Stomach (tissue), 9 donors: ENCODE data around the gene HK1. TPM values are rescaled to one million over a fixed set of nuclear protein-coding genes. Genes with fewer than 3 reads are reported as not detected.
"Not testable (repeated sequence)": the region's sequence is repeated elsewhere in the genome, so short reads cannot be mapped to it uniquely, and the experiment has no call there.

Experiments used
- DNase-seq, 2 donors: peaks; one replicate each; pipeline versions ENCODE4 v3.0.0 to v3.0.0-alpha.2; 2013 to 2019
- H3K27ac ChIP-seq, 5 donors: fragments of 200-600 bp in 4 of 5; sonication (generic) in 4 of 5; one replicate each; pipeline ENCODE4 v1.5.1; 2013 to 2019; ENCODE audit warnings: mild to moderate bottlenecking in 1 of 5, moderate library complexity in 1 of 5
- H3K27me3 ChIP-seq, 3 donors: fragments of 200-600 bp; sonication (generic); one replicate each; pipeline ENCODE4 v1.5.1; 2017 to 2019; ENCODE audit warnings: mixed run types in 1 of 3
- H3K36me3 ChIP-seq, 4 donors: fragments of 200-600 bp; sonication (generic); 1 replicate in 3 of 4; 2 replicates in 1 of 4; pipeline ENCODE4 v1.5.1; 2016 to 2019
- H3K4me1 ChIP-seq, 4 donors: fragments of 200-600 bp; sonication (generic); one replicate each; pipeline ENCODE4 v1.5.1; 2016 to 2019
- H3K4me3 ChIP-seq, 4 donors: fragments of 200-600 bp; sonication (generic) in 3 of 4; one replicate each; pipeline ENCODE4 v1.5.1; 2016 to 2019; ENCODE audit warnings: mild to moderate bottlenecking in 1 of 4
- H3K9me3 ChIP-seq, 4 donors: fragments of 200-600 bp; sonication (generic); one replicate each; pipeline ENCODE4 v1.5.1; 2016 to 2019
- EP300 ChIP-seq: sonication (generic); formaldehyde crosslinking; IDR thresholded peaks from one replicate; pipeline ENCODE4 v1.6.1; 2017; ENCODE audit warnings: antibody characterized with exemption
- POLR2A ChIP-seq, 4 donors: fragments of 450-650 bp; IDR thresholded peaks; one replicate each; pipeline ENCODE4 v1.6.1; 2016; ENCODE audit warnings: antibody characterized with exemption in 4 of 4, control low read depth in 2 of 4, mild to moderate bottlenecking in 1 of 4, moderate library complexity in 1 of 4
- POLR2AphosphoS5 ChIP-seq, 3 donors: sonication (generic); formaldehyde crosslinking; IDR thresholded peaks; one replicate each; pipeline ENCODE4 v1.6.1; 2016; ENCODE audit warnings: antibody characterized with exemption in 3 of 3
- WGBS, 5 donors: extraction: QIAGEN DNeasy Blood & Tissue Kit in 3 of 5; methylation state at CpG; one replicate each; pipeline versions ENCODE4 v1.1.5 to v1.1.7; 2013 to 2018; 5-methylcytosine and 5-hydroxymethylcytosine counted together
- intact Hi-C: fragments of 100-400 bp; cut with DNase I; formaldehyde crosslinking; loops from one replicate; pipeline ENCODE4 v1.15.1; 2023; ENCODE audit warnings: low total_unique reads
- polyA plus RNA-seq, 3 donors: library from polyadenylated mRNA; stranded (reverse); fragments of 200-250 nt; gene quantifications; one replicate each; pipeline ENCODE4 v1.2.3, GENCODE V29; 2013
- total RNA-seq, 5 donors: library from RNA; depleted of rRNA; stranded (reverse); fragments of >200 nt; gene quantifications; one replicate each; pipeline versions ENCODE4 v1.1.0 to v1.2.3, GENCODE V29; 2014 to 2016
- TF ChIP-seq, protein P1 (sequence below), 7 experiments: fragments of 450-650 bp in 4 of 7; fragments of 200-600 bp in 3 of 7; sonication (generic) in 3 of 7; IDR thresholded peaks; one replicate each; pipeline ENCODE4 v1.5.1; 2016 to 2019; ENCODE audit warnings: antibody characterized with exemption in 7 of 7, control low read depth in 2 of 7, mild to moderate bottlenecking in 1 of 7
- donor health status: healthy with polysubstance abuse.
- donor health status: Bipolar disorder and iron deficiency.
- donor health status: healthy.

HK1 gene
- total and polyA plus RNA-seq, 8 donors: 32.7 to 60.9 (median 50.8) TPM

DNA sequence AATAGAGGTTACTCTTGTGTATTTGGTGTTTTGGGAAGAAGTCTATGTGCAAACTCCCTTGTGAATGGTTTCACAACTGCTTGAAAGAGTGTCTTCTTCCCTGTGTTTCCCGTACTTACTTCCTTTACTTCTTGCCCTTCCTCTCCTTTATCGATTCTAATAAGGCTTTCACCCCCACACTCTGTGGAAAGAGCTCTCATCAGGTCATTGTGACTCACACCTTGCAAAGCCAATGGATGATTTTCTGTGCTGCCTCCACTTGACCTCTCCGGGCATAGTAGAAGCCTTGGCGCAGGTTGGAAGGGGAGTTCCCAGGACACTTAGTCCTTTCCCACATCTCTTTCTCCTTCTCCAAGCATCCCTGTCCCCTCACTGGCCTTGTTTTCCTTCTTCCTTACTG, 166.7 kb downstream of the HK1 start:
- no peaks in the 10 kb centered on the region for H3K27me3 ChIP-seq
- WGBS, 5 donors: 89 to 96% (median 94%) methylated on average over 4 of the region's 4 CpGs
- H3K36me3 ChIP-seq: no peaks in the 10 kb centered on the region
- H3K27ac ChIP-seq: no peak overlapping the region
- TF ChIP-seq POLR2AphosphoS5 (IDR thresholded peaks at IDR 0.05) (no peak), EP300 (no peak), POLR2A (IDR thresholded peaks at IDR 0.05) (no peak)
- TF ChIP-seq, protein P1, sequence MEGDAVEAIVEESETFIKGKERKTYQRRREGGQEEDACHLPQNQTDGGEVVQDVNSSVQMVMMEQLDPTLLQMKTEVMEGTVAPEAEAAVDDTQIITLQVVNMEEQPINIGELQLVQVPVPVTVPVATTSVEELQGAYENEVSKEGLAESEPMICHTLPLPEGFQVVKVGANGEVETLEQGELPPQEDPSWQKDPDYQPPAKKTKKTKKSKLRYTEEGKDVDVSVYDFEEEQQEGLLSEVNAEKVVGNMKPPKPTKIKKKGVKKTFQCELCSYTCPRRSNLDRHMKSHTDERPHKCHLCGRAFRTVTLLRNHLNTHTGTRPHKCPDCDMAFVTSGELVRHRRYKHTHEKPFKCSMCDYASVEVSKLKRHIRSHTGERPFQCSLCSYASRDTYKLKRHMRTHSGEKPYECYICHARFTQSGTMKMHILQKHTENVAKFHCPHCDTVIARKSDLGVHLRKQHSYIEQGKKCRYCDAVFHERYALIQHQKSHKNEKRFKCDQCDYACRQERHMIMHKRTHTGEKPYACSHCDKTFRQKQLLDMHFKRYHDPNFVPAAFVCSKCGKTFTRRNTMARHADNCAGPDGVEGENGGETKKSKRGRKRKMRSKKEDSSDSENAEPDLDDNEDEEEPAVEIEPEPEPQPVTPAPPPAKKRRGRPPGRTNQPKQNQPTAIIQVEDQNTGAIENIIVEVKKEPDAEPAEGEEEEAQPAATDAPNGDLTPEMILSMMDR (IDR thresholded peaks at IDR 0.05): no peak
- H3K4me1 ChIP-seq: peaks cover 29 to 50% (median 38%) of the 10 kb centered on the region in 4 donors
- H3K4me3 ChIP-seq: no peak overlapping the region
- DNase-seq: no peak
- no peaks in the 10 kb centered on the region for H3K9me3 ChIP-seq
- intact Hi-C loops: no loop called here

DNA sequence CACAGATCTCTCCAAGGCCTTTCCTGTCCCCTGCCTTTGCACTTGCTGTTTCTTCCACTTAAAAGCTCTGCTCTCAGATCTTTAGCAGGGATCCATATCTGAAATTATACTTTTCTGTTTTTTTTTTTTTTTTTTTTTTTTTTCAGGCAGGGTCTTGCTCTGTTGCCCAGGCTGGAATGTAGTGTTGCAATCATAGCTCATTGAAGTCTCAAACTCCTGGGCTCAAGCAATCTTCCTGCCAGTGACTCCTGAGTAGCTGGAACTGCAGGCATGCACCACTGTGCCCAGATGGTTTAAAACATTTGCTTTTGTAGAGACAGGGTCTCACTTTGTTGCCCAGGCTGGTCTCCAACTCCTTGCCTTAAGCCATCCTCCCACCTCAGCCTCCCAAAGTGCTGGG, 167.9 kb downstream of the HK1 start:
- Histone ChIP-seq H3K36me3 (no peaks in the 10 kb centered on the region), H3K4me1 (peaks cover 39 to 56% (median 44%) of the 10 kb centered on the region in 4 donors), H3K27ac (peak overlapping the region in 4 of 5 donors; percentile 43 to 94 (median 92)), H3K4me3 (no peak overlapping the region), H3K27me3 (peaks cover 0 to under 1% (median 0%) of the 10 kb centered on the region in 3 donors), H3K9me3 (no peaks in the 10 kb centered on the region)
- intact Hi-C loops: no loop called here
- no peak for DNase-seq
- TF ChIP-seq POLR2AphosphoS5 (IDR thresholded peaks at IDR 0.05) (no peak), EP300 (no peak), POLR2A (IDR thresholded peaks at IDR 0.05) (no peak)
- TF ChIP-seq, protein P1 (IDR thresholded peaks at IDR 0.05): no peak

DNA sequence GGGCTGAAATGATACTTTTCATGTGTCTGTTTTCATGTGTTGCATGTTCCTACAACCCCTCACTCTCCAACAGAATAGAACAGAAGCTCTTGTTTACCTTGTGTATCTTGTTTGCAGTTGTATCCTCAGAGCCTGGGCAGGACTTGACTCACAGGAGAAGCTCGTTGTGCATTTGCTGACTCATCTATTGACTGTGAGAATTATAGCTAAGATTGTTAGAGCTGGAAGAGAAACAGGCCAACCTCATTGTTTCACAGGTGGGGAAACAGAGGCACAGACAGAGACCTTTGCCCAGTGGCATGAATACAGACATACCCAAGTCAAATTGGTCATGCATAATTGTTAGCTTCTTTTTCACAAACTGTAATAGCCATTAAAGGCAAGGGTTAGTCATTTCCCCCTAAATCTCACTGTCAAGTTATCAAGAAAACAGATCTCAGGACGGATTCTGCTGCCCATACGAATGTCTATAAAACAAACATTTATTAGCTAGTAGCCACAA, 168.4 kb downstream of the HK1 start:
- TF ChIP-seq POLR2AphosphoS5 (IDR thresholded peaks at IDR 0.05) (peak in 2 of 3 donors; percentile 12 to 68), EP300 (no peak)
- TF ChIP-seq, protein P1 (IDR thresholded peaks at IDR 0.05): no peak
- intact Hi-C loops: no loop called here
- Histone ChIP-seq H3K27ac (peak overlapping the region; percentile 28 to 94 (median 92)), H3K9me3 (no peaks in the 10 kb centered on the region), H3K27me3 (peaks cover 0 to 5% (median 0%) of the 10 kb centered on the region in 3 donors), H3K36me3 (no peaks in the 10 kb centered on the region), H3K4me1 (peaks cover 44 to 60% (median 46%) of the 10 kb centered on the region in 4 donors), H3K4me3 (no peak overlapping the region)
- peak in 1 of 2 donors; percentile 67 for DNase-seq
- 15 to 38% (median 20%) methylated on average over 3 of the region's 3 CpGs for WGBS, 5 donors

DNA sequence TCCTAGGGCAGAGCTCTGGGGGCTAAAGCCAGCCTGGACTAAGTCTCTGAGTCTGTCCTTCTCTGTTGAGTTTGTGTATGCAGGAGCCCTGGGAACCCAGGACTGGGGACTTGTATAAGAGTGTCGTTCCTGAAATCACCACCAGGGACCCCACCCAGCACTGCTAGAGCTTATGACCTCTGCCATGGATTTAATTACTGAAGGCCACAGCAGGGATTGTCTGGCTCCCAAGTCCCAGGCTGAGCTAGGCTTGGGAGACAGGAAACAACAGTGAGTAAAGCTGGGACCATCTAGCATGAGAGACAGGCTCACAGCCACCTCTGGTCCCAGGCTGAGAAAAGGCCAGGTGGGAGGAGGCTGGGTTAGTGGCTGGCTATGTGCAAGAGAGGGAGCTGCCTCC, 171.5 kb downstream of the HK1 start:
- H3K4me1 ChIP-seq: peaks cover 65 to 91% (median 75%) of the 10 kb centered on the region in 4 donors
- no peaks in the 10 kb centered on the region for H3K9me3 ChIP-seq
- WGBS, 5 donors: 0 to 5% (median 0%) methylated on average over 1 of the region's 1 CpG
- DNase-seq: peak; percentile 69 to 87
- intact Hi-C loops: no loop called here
- H3K36me3 ChIP-seq: no peaks in the 10 kb centered on the region
- TF ChIP-seq EP300 (no peak), POLR2AphosphoS5 (IDR thresholded peaks at IDR 0.05) (peak in 1 of 3 donors; percentile 23), POLR2A (IDR thresholded peaks at IDR 0.05) (no peak)
- TF ChIP-seq, protein P1 (IDR thresholded peaks at IDR 0.05): peak in 5 of 7 experiments; percentile 23 to 71 (median 60)
- H3K27me3 ChIP-seq: peaks cover 0 to 9% (median 0%) of the 10 kb centered on the region in 3 donors
- peak overlapping the region; percentile 92 to 94 (median 92) for H3K27ac ChIP-seq
- peak overlapping the region in 1 of 4 donors; percentile 68 for H3K4me3 ChIP-seq

DNA sequence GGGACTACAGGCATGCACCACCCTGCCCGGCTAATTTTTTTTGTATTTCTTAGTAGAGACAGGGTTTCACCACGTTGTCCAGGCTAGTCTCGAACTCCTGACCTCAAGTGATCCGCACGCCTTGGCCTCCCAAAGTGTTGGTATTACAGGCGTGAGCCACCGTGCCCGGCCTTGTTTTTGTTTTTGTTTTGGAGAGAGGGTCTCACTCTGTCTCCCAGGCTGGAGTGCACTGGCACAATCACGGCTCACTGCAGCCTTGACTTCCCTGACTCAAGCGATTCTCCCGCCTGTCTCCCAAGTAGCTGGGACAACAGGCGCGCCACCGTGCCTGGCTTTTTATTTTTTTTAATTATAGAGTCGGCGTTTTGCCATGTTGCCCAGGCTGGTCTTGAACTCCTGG, 172.1 kb downstream of the HK1 start:
- H3K27me3 ChIP-seq, DNase-seq, H3K9me3 ChIP-seq, H3K36me3 ChIP-seq, intact Hi-C loops: not testable (repeated sequence)
- Histone ChIP-seq H3K4me1 (peaks cover 69 to 97% (median 78%) of the 10 kb centered on the region in 4 donors), H3K4me3 (peak overlapping the region in 1 of 4 donors; percentile 68), H3K27ac (peak overlapping the region; percentile 92 to 94 (median 92))
- 70 to 83% (median 74%) methylated on average over 16 of the region's 16 CpGs for WGBS, 5 donors
